HG02970 (cell line): Measurements from ENCODE around the gene ZNF219.
"Not testable (repeated sequence)": the region's sequence is repeated elsewhere in the genome, so short reads cannot be mapped to it uniquely, and the experiment has no call there.

Source experiments
- ATAC-seq: cut with Tn5 transposase; IDR thresholded peaks from one replicate; pipeline ENCODE4 v1.9.1; 2021; ENCODE audit warnings: mild to moderate bottlenecking, moderate library complexity, moderate number of reproducible peaks; ENCODE audit not compliant: unreplicated experiment, low FRiP score

ZNF219 gene

GRCh38 chr14:21049271-21049673, 49.2 kb downstream of the ZNF219 start:
- ATAC-seq = no peak

- no peak for ATAC-seq
Observed at GRCh38 chr14:21048638-21049037, 49.8 kb downstream of the ZNF219 start.

- ATAC-seq = no peak
Observed at GRCh38 chr14:21047378-21047781, 51.1 kb downstream of the ZNF219 start.

GRCh38 chr14:21043974-21044618, 54.4 kb downstream of the ZNF219 start:
- ATAC-seq = no peak

GRCh38 chr14:21043387-21043973, 55.0 kb downstream of the ZNF219 start:
- ATAC-seq = no peak

GRCh38 chr14:21042918-21043317, 55.5 kb downstream of the ZNF219 start:
- ATAC-seq = no peak

- no peak for ATAC-seq
Observed at GRCh38 chr14:21041676-21042433, 56.6 kb downstream of the ZNF219 start, which contains the start of gene RNASE7. Gene RNASE7, plus strand, starts transcription at chr14:21042362. Its CDS starts 631 bp downstream, at chr14:21042993.

GRCh38 chr14:21040941-21041340, 57.5 kb downstream of the ZNF219 start:
- not testable (repeated sequence) for ATAC-seq

GRCh38 chr14:21040370-21040925, 58.0 kb downstream of the ZNF219 start:
- ATAC-seq = no peak
